Uterus (tissue), 2 donors: Measurements from ENCODE around the gene PHOSPHO1.

Experiments used
- POLR2A ChIP-seq, 2 donors: fragments of 450-650 bp; IDR thresholded peaks; one replicate each; pipeline ENCODE4 v1.6.1; 2016; ENCODE audit warnings: antibody characterized with exemption in 2 of 2, mild to moderate bottlenecking in 1 of 2, moderate library complexity in 1 of 2
- TF ChIP-seq, protein P1 (sequence below), 4 experiments: fragments of 200-600 bp in 2 of 4; fragments of 450-650 bp in 2 of 4; sonication (generic) in 2 of 4; IDR thresholded peaks; one replicate each; pipeline ENCODE4 v1.5.1; 2016 to 2019; ENCODE audit warnings: antibody characterized with exemption in 4 of 4, mild to moderate bottlenecking in 2 of 4, moderate library complexity in 1 of 4

DNA sequence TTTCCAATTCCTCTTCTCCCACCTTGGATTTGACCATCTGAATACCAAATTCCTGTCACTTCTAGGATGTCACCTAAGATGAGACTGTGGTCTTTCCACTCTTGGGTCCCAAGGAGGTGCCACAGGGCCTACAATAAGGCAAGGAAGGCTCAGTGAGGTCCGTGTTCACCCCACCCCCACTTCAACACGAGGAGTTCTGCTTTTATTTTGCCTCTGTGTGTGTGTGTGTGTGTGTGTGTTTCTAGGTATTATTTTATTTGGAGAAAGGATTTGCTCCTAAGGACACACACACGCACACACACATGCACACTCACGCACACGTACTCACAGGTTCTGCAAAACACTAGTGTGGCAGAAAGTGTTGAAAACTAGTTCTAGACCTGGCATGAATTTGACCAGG is 24.5 kb upstream of the PHOSPHO1 start:
- TF ChIP-seq, protein P1, sequence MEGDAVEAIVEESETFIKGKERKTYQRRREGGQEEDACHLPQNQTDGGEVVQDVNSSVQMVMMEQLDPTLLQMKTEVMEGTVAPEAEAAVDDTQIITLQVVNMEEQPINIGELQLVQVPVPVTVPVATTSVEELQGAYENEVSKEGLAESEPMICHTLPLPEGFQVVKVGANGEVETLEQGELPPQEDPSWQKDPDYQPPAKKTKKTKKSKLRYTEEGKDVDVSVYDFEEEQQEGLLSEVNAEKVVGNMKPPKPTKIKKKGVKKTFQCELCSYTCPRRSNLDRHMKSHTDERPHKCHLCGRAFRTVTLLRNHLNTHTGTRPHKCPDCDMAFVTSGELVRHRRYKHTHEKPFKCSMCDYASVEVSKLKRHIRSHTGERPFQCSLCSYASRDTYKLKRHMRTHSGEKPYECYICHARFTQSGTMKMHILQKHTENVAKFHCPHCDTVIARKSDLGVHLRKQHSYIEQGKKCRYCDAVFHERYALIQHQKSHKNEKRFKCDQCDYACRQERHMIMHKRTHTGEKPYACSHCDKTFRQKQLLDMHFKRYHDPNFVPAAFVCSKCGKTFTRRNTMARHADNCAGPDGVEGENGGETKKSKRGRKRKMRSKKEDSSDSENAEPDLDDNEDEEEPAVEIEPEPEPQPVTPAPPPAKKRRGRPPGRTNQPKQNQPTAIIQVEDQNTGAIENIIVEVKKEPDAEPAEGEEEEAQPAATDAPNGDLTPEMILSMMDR (IDR thresholded peaks at IDR 0.05), result no peak
- no peak for TF ChIP-seq POLR2A (IDR thresholded peaks at IDR 0.05)
